Measurements from ENCODE around the gene MPHOSPH9. TPM values are rescaled to one million over a fixed set of nuclear protein-coding genes. Genes with fewer than 3 reads are reported as not detected.
A peak's percentile ranks its signal among the peaks of the same experiment; 100 is the strongest.

MPHOSPH9 gene
- total and polyA plus RNA-seq, 2 of the 13 experiments (the other 11 are each of a cell fraction or from before 2014, with no cell fraction given) = 20.3 to 63.4 TPM

- 0 out of 2 replicates have a peak, but pooled peaks have one; percentile 72 for TF ChIP-seq ZHX1 (CRISPR knock-in tag; IDR thresholded peaks at IDR 0.05; ENCODE audit: low read depth)
- TF ChIP-seq, protein P1, sequence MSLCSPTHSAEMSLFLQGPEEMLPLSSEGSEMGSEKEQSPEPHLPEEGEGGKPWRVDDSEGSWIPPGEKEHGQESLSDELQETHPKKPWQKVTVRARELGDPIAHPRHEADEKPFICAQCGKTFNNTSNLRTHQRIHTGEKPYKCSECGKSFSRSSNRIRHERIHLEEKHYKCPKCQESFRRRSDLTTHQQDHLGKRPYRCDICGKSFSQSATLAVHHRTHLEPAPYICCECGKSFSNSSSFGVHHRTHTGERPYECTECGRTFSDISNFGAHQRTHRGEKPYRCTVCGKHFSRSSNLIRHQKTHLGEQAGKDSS (CRISPR knock-in tag; IDR thresholded peaks at IDR 0.05; ENCODE audit: borderline replicate concordance, low read depth) = no peak
- 0 out of 2 replicates have a peak, but pooled peaks have one; percentile 35 for TF ChIP-seq ZBTB26 (CRISPR knock-in tag; IDR thresholded peaks at IDR 0.05; ENCODE audit: borderline replicate concordance)
- no peak for TF ChIP-seq GPN1 (CRISPR knock-in tag; IDR thresholded peaks at IDR 0.05; ENCODE audit: borderline replicate concordance)
- TF ChIP-seq SIX1 (CRISPR knock-in tag; IDR thresholded peaks at IDR 0.05; ENCODE audit: borderline replicate concordance) = no peak; the same call in 1 of the 2 replicates
- TF ChIP-seq ZXDC (CRISPR knock-in tag; IDR thresholded peaks at IDR 0.05) = no peak
- peak; percentile 38 for TF ChIP-seq TEAD3 (CRISPR knock-in tag; optimal IDR thresholded peaks at IDR 0.05; ENCODE audit: borderline replicate concordance)
- peak; percentile 60 for TF ChIP-seq TARDBP (CRISPR knock-in tag; IDR thresholded peaks at IDR 0.05)
- peak; percentile 78 for TF ChIP-seq ZNF781 (CRISPR knock-in tag; IDR thresholded peaks at IDR 0.05; ENCODE audit: borderline replicate concordance, not compliant biosample characterization)
- TF ChIP-seq, protein P2, sequence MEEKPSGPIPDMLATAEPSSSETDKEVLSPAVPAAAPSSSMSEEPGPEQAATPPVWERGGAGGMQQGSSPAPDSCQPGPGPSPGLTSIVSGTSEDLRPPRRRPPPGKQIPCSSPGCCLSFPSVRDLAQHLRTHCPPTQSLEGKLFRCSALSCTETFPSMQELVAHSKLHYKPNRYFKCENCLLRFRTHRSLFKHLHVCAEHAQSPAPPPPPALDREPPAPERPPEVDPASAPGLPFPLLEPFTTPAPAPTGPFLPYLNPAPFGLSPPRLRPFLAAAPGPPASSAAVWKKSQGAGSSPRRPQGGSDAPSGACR (CRISPR knock-in tag; IDR thresholded peaks at IDR 0.05) = 0 out of 2 replicates have a peak, but pooled peaks have one; percentile 14
- no peak for TF ChIP-seq ZNF24 (IDR thresholded peaks at IDR 0.05)
- no peak for TF ChIP-seq SNRNP70 (IDR thresholded peaks at IDR 0.05; ENCODE audit: low read depth, low read length)
- TF ChIP-seq PPARG (CRISPR knock-in tag; conservative IDR thresholded peaks at IDR 0.05) = peak; percentile 59
- TF ChIP-seq ZGPAT (CRISPR knock-in tag; IDR thresholded peaks at IDR 0.05) = peak; percentile 91
- TF ChIP-seq GATAD2A (CRISPR knock-in tag; IDR thresholded peaks at IDR 0.05) = peak; percentile 22; the same call in 1 of the 2 replicates
- no peak for TF ChIP-seq PLRG1 (conservative IDR thresholded peaks at IDR 0.05)
- no peak for TF ChIP-seq HDAC6 (IDR thresholded peaks at IDR 0.05; ENCODE audit: low read depth, low read length)
Observed at GRCh38 chr12:123232807-123233504, at the start of gene MPHOSPH9, which contains the start of gene MTRFR (continued).
